ENCODE results near the gene TMEM117. TPM values are rescaled to one million over a fixed set of nuclear protein-coding genes. Genes with fewer than 3 reads are reported as not detected.

The TMEM117 gene
- total RNA-seq, 4 donors from 2014 or later: 15.8 to 42.2 (median 24.0) TPM

GRCh38 chr12:43921666-43922337 is 85.9 kb downstream of the TMEM117 start:
- TF ChIP-seq CTCF (IDR thresholded peaks at IDR 0.05) (no peak), POLR2A (IDR thresholded peaks at IDR 0.05) (no peak)
- no peak overlapping the region for H3K27ac ChIP-seq
- H3K36me3 ChIP-seq: no peaks in the 10 kb centered on the region
- H3K9me3 ChIP-seq: no peaks in the 10 kb centered on the region
- H3K4me1 ChIP-seq: no peaks in the 10 kb centered on the region
- no peak overlapping the region for H3K4me3 ChIP-seq
- intact Hi-C loops (cut with DNase I): no loop called here
- DNase-seq: no peak
- 91 to 94% methylated on average over 3 of the region's 3 CpGs for WGBS, 2 donors
- no peaks in the 10 kb centered on the region for H3K27me3 ChIP-seq

GRCh38 chr12:43930032-43930431 is 94.2 kb downstream of the TMEM117 start:
- no peaks in the 10 kb centered on the region for H3K4me1 ChIP-seq
- H3K36me3 ChIP-seq: no peaks in the 10 kb centered on the region
- no peak for TF ChIP-seq CTCF (IDR thresholded peaks at IDR 0.05)
- TF ChIP-seq POLR2A (IDR thresholded peaks at IDR 0.05): no peak
- no peak overlapping the region for H3K27ac ChIP-seq
- no peak for DNase-seq
- H3K4me3 ChIP-seq: no peak overlapping the region
- H3K9me3 ChIP-seq: peaks cover 0 to 11% (median 6%) of the 10 kb centered on the region in 3 donors
- intact Hi-C loops (cut with DNase I): no loop called here
- H3K27me3 ChIP-seq: no peaks in the 10 kb centered on the region
- 59 to 73% methylated on average over 1 of the region's 1 CpG for WGBS, 2 donors

- H3K9me3 ChIP-seq: peaks cover 0 to 11% (median 6%) of the 10 kb centered on the region in 3 donors
- intact Hi-C loops (cut with DNase I): no loop called here
- TF ChIP-seq POLR2A (IDR thresholded peaks at IDR 0.05) (no peak), CTCF (IDR thresholded peaks at IDR 0.05) (no peak)
- WGBS, 2 donors: 89 to 97% methylated on average over 2 of the region's 2 CpGs
- H3K36me3 ChIP-seq: no peaks in the 10 kb centered on the region
- no peak overlapping the region for H3K27ac ChIP-seq
- DNase-seq: no peak
- H3K4me1 ChIP-seq: no peaks in the 10 kb centered on the region
- no peak overlapping the region for H3K4me3 ChIP-seq
- no peaks in the 10 kb centered on the region for H3K27me3 ChIP-seq
These were observed 95.3 kb downstream of the TMEM117 start for GRCh38 chr12:43931187-43931586.

- no peak for DNase-seq
- Histone ChIP-seq H3K4me1 (no peaks in the 10 kb centered on the region), H3K27me3 (no peaks in the 10 kb centered on the region), H3K4me3 (no peak overlapping the region), H3K36me3 (no peaks in the 10 kb centered on the region), H3K9me3 (peaks cover 0 to 7% (median 6%) of the 10 kb centered on the region in 3 donors), H3K27ac (no peak overlapping the region)
- 96% methylated on average over 1 of the region's 1 CpG for WGBS, 2 donors
- TF ChIP-seq POLR2A (IDR thresholded peaks at IDR 0.05) (no peak), CTCF (IDR thresholded peaks at IDR 0.05) (no peak)
- intact Hi-C loops (cut with DNase I): no loop called here
These were observed 99.7 kb downstream of the TMEM117 start for GRCh38 chr12:43935581-43935980.

- DNase-seq: no peak
- Histone ChIP-seq H3K27me3 (no peaks in the 10 kb centered on the region), H3K4me1 (no peaks in the 10 kb centered on the region), H3K27ac (no peak overlapping the region), H3K36me3 (no peaks in the 10 kb centered on the region), H3K4me3 (no peak overlapping the region), H3K9me3 (no peaks in the 10 kb centered on the region)
- no peak for TF ChIP-seq POLR2A (IDR thresholded peaks at IDR 0.05)
- no peak for TF ChIP-seq CTCF (IDR thresholded peaks at IDR 0.05)
- intact Hi-C loops (cut with DNase I): no loop called here
- 75 to 96% methylated on average over 2 of the region's 2 CpGs for WGBS, 2 donors
These were observed 102.1 kb downstream of the TMEM117 start for GRCh38 chr12:43937947-43938346.

All from esophagus squamous epithelium (tissue), 5 donors.